ENCODE data around the gene C14orf93.
"Not testable (repeated sequence)": the region's sequence is repeated elsewhere in the genome, so short reads cannot be mapped to it uniquely, and the experiment has no call there.

C14orf93 gene

DNA sequence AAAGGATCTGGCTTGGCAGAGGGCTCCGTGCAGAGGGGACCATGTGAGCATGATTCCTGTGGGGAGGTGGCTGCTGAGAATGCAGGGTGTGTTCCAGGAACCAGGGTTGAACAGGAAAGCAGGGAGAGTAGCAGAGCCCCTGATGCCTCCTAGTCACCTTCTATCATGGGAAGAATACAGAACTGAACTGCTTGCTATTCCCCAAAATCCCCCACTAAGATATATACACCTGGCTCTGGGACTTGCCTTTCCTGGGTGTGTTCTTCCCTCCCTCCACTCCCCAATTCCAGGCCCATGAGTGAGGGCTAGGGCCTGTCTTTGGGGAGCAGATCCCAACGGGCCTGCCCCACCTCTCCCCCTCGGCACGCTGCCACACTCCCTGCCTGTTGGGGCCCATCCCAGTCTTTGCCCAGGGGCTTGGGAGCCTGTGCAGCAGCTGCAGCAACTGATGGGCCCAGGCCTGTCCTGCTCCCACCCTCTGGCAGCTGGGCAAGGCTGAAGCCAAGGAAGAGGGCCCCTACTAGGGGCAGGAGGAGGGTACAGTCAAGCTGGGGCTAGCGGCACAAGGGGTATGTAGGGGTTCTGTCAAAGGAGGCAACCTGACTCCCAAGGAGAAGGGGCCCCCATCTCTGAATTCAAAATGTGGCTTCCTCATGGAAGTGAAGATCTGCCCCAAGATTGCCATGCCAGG, 30.8 kb downstream of the C14orf93 start:
- in situ Hi-C loops (cut with HindIII; ENCODE audit: low pct_unique_long_range_greater_than_20kb, low sequenced_read_pairs) = no loop called here
- DNase-seq (ENCODE audit: low read depth in 1 of 2, low spot score in 1 of 2) = no peak
- TF ChIP-seq JUND (IDR thresholded peaks at IDR 0.05; ENCODE audit: low read depth) = no peak

DNA sequence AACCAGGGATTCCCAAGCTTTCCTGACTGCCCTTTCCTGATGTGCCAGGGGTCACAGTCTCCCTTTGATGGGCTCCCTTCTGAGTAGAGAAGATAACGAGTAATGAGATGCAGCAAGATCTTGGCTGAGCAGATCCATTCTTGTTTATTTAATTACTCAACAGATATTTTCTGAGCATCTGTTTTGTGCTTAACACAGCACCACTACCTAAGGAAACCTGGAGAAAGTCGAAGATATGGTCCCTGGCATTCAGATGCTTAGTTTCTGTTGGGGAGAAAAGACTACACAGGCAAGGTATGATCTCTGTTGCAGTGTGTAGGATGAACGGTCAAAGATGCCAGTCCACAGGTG, 31.5 kb downstream of the C14orf93 start:
- TF ChIP-seq JUND (IDR thresholded peaks at IDR 0.05; ENCODE audit: low read depth) = no peak
- no peak for DNase-seq (ENCODE audit: low read depth in 1 of 2, low spot score in 1 of 2)
- in situ Hi-C loops (cut with HindIII; ENCODE audit: low pct_unique_long_range_greater_than_20kb, low sequenced_read_pairs) = no loop called here

DNA sequence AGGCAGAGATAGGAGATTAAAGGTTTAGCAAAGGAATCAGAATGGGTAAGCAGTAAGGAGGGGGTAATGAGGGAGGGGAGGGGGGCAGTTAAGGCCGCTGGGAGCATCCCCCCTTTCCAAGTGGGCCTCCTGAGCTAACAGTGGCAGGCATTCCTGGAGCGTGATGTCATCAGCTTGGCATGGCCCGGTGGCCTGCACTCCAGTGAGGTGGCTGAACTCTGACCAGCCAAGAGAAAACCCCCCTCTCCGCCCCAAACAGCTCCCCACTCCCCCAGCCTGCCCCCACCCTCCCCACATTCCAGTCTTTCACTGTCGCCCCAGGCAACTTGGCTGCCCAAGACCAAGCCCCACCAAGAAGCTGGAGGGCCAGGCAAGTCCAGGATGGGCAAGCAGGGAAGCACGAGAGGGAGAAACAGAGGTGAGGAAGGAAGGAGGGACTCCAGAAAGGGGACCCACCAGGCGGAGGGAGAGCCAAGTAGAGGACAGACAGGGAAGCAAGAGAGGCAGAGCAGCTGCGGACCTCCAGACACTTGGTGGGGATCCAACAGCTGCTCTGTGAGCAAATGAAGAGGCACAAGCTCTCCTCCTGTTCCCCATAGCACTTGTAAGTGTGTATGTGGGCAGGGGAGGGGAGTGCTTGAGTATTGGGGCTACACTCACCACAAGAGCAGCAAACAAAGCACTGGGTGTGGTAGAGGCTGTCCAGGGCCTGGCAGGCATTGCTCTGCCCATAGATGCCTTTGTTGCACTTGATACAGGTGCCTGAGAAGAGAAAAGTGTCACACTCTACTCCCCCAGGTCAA, 32.1 kb downstream of the C14orf93 start:
- peak in 1 of 2 experiments; percentile 60 for DNase-seq (ENCODE audit: low read depth in 1 of 2, low spot score in 1 of 2)
- in situ Hi-C loops (cut with HindIII; ENCODE audit: low pct_unique_long_range_greater_than_20kb, low sequenced_read_pairs) = no loop called here
- peak; percentile 79; the same call in 1 of the 2 replicates for TF ChIP-seq JUND (IDR thresholded peaks at IDR 0.05; ENCODE audit: low read depth)

- no peak for DNase-seq (ENCODE audit: low read depth in 1 of 2, low spot score in 1 of 2)
- in situ Hi-C loops (cut with HindIII; ENCODE audit: low pct_unique_long_range_greater_than_20kb, low sequenced_read_pairs) = no loop called here
- no peak for TF ChIP-seq JUND (IDR thresholded peaks at IDR 0.05; ENCODE audit: low read depth)
Observed at GRCh38 chr14:22977434-22977683, 32.6 kb downstream of the C14orf93 start.

- in situ Hi-C loops (cut with HindIII; ENCODE audit: low pct_unique_long_range_greater_than_20kb, low sequenced_read_pairs) = no loop called here
- peak in 1 of 2 experiments; percentile 74 for DNase-seq (ENCODE audit: low read depth in 1 of 2, low spot score in 1 of 2)
- TF ChIP-seq JUND (IDR thresholded peaks at IDR 0.05; ENCODE audit: low read depth) = no peak
Observed at GRCh38 chr14:22976620-22977433, 33.1 kb downstream of the C14orf93 start.

- DNase-seq (ENCODE audit: low read depth in 1 of 2, low spot score in 1 of 2) = peak in 1 of 2 experiments; percentile 48
- TF ChIP-seq JUND (IDR thresholded peaks at IDR 0.05; ENCODE audit: low read depth) = no peak
- in situ Hi-C loops (cut with HindIII; ENCODE audit: low pct_unique_long_range_greater_than_20kb, low sequenced_read_pairs) = no loop called here
Observed at GRCh38 chr14:22974530-22975313, 35.2 kb downstream of the C14orf93 start.

DNA sequence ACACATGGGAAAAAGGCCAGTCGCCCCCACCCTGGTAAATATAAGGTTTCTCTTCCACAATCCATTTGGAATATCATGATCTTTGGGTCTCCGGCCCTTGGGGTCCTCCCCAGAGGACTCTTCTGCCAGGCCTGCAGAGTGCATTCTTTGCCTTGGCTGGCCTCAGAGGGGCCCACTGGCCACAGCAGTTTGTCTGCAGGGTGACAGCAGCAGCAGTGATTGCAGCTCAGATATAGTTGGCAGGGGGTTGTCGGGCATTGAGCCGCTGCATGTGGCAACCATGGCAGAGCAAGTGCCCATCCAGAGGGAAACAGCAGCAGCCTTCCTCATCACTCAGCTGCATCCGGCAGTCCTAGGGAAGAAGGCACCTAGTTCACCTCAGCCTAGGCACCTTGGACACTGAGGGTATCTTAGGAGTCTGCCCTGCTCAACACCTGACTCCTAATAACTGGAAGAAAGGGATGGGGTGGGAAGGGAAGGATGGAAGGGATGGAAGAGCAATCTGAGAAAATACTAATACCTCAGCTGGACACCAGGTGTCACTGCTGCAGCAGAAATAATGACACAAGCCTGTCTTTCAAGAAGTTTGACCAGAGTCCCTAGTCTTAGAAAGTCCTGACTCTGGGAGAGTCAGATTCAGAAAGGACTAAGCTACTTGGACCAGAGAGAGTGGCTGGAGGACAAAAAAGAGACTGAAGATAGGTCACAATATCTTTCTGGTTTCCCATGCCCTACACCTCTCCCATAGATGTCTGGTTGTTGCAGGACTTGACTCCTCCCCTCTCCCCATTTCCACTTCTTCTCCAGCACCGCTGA, 36.5 kb downstream of the C14orf93 start:
- DNase-seq (ENCODE audit: low read depth in 1 of 2, low spot score in 1 of 2) = peak in 1 of 2 experiments; percentile 82
- TF ChIP-seq JUND (IDR thresholded peaks at IDR 0.05; ENCODE audit: low read depth) = no peak
- in situ Hi-C loops (cut with HindIII; ENCODE audit: low pct_unique_long_range_greater_than_20kb, low sequenced_read_pairs) = no loop called here

DNA sequence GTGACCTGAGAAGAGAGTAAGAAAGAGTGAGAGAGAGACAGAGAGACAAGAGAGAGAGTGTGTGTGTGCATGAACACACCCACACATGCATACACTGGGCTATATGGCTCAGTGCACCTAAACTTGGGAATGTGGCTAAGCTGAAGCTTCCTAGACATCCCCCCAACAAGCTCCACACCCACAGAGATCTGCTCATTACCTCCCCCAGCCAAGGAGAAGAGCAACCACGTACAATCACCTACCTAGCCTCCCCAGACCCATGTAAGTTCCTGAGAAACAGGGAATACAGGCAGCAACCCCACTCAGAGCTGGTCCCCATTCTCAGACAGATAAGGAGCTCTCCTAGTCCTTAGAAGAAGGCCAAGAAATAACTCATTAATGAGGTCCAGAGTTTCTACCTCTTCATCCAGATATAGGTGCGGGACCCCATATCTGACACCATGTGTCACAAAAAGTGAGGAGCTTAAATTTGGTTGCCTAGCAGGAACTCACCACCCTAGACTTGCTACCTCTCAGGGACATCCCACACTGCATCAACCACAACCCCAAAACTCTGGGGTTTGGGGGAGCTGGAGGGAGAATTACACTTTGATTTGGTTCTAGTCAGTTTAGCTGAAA, 37.5 kb downstream of the C14orf93 start:
- DNase-seq (ENCODE audit: low read depth in 1 of 2, low spot score in 1 of 2) = no peak
- no peak for TF ChIP-seq JUND (IDR thresholded peaks at IDR 0.05; ENCODE audit: low read depth)
- in situ Hi-C loops (cut with HindIII; ENCODE audit: low pct_unique_long_range_greater_than_20kb, low sequenced_read_pairs) = no loop called here

DNA sequence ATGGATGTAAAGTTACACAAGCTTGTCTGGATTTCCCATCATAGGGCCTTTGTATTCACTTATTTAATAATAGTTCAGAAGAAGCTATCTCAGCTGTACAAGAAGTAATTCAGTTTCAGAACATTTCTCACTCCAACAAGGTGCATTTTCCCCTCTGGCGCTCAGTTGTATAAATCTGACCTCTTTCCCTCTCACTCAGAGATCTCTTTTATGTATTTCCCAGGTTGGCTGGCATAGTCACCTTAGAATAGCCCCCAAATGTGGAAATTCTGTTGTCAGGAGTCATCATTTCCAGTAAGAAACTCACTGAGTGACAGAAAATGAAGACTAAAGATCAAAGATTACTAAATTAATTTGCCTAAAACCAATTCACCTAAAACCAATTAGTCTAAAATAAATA, 38.8 kb downstream of the C14orf93 start:
- in situ Hi-C loops (cut with HindIII; ENCODE audit: low pct_unique_long_range_greater_than_20kb, low sequenced_read_pairs) = no loop called here
- DNase-seq (ENCODE audit: low read depth in 1 of 2, low spot score in 1 of 2) = no peak
- no peak for TF ChIP-seq JUND (IDR thresholded peaks at IDR 0.05; ENCODE audit: low read depth)

- DNase-seq (ENCODE audit: low read depth in 1 of 2, low spot score in 1 of 2) = no peak
- in situ Hi-C loops (cut with HindIII; ENCODE audit: low pct_unique_long_range_greater_than_20kb, low sequenced_read_pairs) = no loop called here
Observed at GRCh38 chr14:22966783-22967269, 43.1 kb downstream of the C14orf93 start.

GRCh38 chr14:22965916-22966782, 43.8 kb downstream of the C14orf93 start:
- in situ Hi-C loops (cut with HindIII; ENCODE audit: low pct_unique_long_range_greater_than_20kb, low sequenced_read_pairs); DNase-seq (ENCODE audit: low read depth in 1 of 2, low spot score in 1 of 2): not testable (repeated sequence)

More at GRCh38 chr14:22966783-22967269, 43.1 kb downstream of the C14orf93 start:
- no peak for TF ChIP-seq JUND (IDR thresholded peaks at IDR 0.05; ENCODE audit: low read depth)
